PC-9 (cell line): ENCODE measurements around the gene KRTAP1-1. TPM values are rescaled to one million over a fixed set of nuclear protein-coding genes. Genes with fewer than 3 reads are reported as not detected.

ENCODE experiments used
- BruUV-seq: library from RNA; stranded (reverse); fragments of 400-500 nt; replicated peaks from 2 replicates; lab custom pipeline; 2021; lab: Mats Ljungman, UMichigan
- CTCF ChIA-PET: fragments of 300-600 bp; sonication (Branson Sonifier 250); formaldehyde crosslinking; loops from one replicate; lab custom pipeline; 2022; ENCODE audit warnings: antibody characterized with exemption; lab: Charles Lee
- POLR2A ChIA-PET: fragments of 300-600 bp; sonication (Branson Sonifier 250); formaldehyde crosslinking; loops from one replicate; lab custom pipeline; 2022; ENCODE audit warnings: antibody characterized with exemption; ENCODE audit not compliant: unreplicated experiment; lab: Charles Lee
- DNase-seq, 2 experiments: peaks; one replicate each; pipeline versions ENCODE4 v3.0.0 to v3.0.0-alpha.2; 2015 to 2022; ENCODE audit warnings: mixed read lengths in 1 of 2
- H2AFZ ChIP-seq: fragments of 200-600 bp; sonication (generic); 2 replicates; pipeline ENCODE4 v1.8.1; 2017; ENCODE audit warnings: antibody characterized with exemption
- H3F3A ChIP-seq: fragments of 200-600 bp; sonication (generic); 2 replicates; pipeline ENCODE4 v1.8.1; 2017; ENCODE audit warnings: antibody characterized with exemption, mild to moderate bottlenecking, low read depth; ENCODE audit not compliant: insufficient read depth
- H3K27ac ChIP-seq: fragments of 200-600 bp; sonication (generic); 2 replicates; pipeline ENCODE4 v1.6.1; 2016; ENCODE audit warnings: mixed run types
- H3K27me3 ChIP-seq: fragments of 200-600 bp; sonication (generic); 2 replicates; pipeline ENCODE4 v1.6.1; 2016; ENCODE audit warnings: low read depth, mixed run types; ENCODE audit not compliant: insufficient read depth
- H3K36me3 ChIP-seq: fragments of 200-600 bp; sonication (generic); 2 replicates; pipeline ENCODE4 v1.6.1; 2016; ENCODE audit warnings: low read depth, mixed run types
- H3K4me1 ChIP-seq: fragments of 200-600 bp; sonication (generic); replicated peaks from 2 replicates; pipeline ENCODE4 v1.6.1; 2016; ENCODE audit warnings: mixed run types; ENCODE audit not compliant: insufficient read depth
- H3K4me2 ChIP-seq: fragments of 200-600 bp; sonication (generic); 2 replicates; pipeline ENCODE4 v1.6.1; 2017; ENCODE audit warnings: mixed run types
- H3K4me3 ChIP-seq: fragments of 200-600 bp; sonication (generic); 2 replicates; pipeline ENCODE4 v1.6.1; 2016; ENCODE audit warnings: mixed run types
- H3K79me2 ChIP-seq: fragments of 200-600 bp; sonication (generic); 2 replicates; pipeline ENCODE4 v1.6.1; 2017; ENCODE audit warnings: low read depth, mixed run types
- H3K9me2 ChIP-seq: fragments of 200-600 bp; sonication (generic); 2 replicates; pipeline ENCODE4 v1.8.1; 2017; ENCODE audit warnings: mild to moderate bottlenecking; ENCODE audit not compliant: insufficient read depth
- H3K9me3 ChIP-seq: fragments of 200-600 bp; sonication (generic); 2 replicates; pipeline ENCODE4 v1.8.1; 2016; ENCODE audit warnings: low read depth; ENCODE audit not compliant: insufficient read depth
- H4K20me1 ChIP-seq: fragments of 200-600 bp; sonication (generic); 2 replicates; pipeline ENCODE4 v1.8.1; 2017; ENCODE audit not compliant: insufficient read depth
- CTCF ChIP-seq: fragments of 200-600 bp; sonication (generic); conservative IDR thresholded peaks from 2 replicates; pipeline ENCODE4 v1.6.1; 2017; ENCODE audit warnings: mixed run types, antibody characterized with exemption, mild to moderate bottlenecking, moderate library complexity
- EZH2 ChIP-seq: fragments of 200-600 bp; sonication (generic); IDR thresholded peaks from 2 replicates; pipeline ENCODE4 v1.8.0; 2017; ENCODE audit warnings: antibody characterized with exemption, low read depth
- intact Hi-C: fragments of 100-400 bp; cut with micrococcal nuclease; formaldehyde crosslinking; loops from one replicate; pipeline ENCODE4 v1.10.0; 2022; ENCODE audit not compliant: unreplicated experiment
- total RNA-seq: library from RNA; stranded (reverse); gene quantifications from 2 replicates; pipeline ENCODE4 v1.2.3, GENCODE V29; 2021

The KRTAP1-1 gene
- total RNA-seq, 1 experiment from 2014 or later, result not detected

GRCh38 chr17:41009301-41009760 lies 31.9 kb downstream of the KRTAP1-1 start:
- no peaks in the 10 kb centered on the region for H3K9me2 ChIP-seq
- H3K9me3 ChIP-seq, result no peaks in the 10 kb centered on the region; the same call in 1 of the 2 replicates
- H3K4me2 ChIP-seq, result peak overlapping the region; percentile 34
- no peaks in the 10 kb centered on the region for H3K27me3 ChIP-seq
- TF ChIP-seq CTCF (no peak), EZH2 (no peak)
- ChIA-PET CTCF (no interaction called here), POLR2A (interaction anchor here (0.6 to 1.0 kb wide), 3 partner anchors 47 to 485 kb away, joined by 3 to 10 read pairs (median 8); no protein-coding TSS in a partner anchor)
- H3K4me3 ChIP-seq, result no peak overlapping the region
- H4K20me1 ChIP-seq, result no peaks in the 10 kb centered on the region
- H3K4me1 ChIP-seq, result peaks cover 57% of the 10 kb centered on the region
- no peaks in the 10 kb centered on the region for H3K79me2 ChIP-seq
- H3K27ac ChIP-seq, result peak overlapping the region; percentile 59
- no TSS peak for BruUV-seq
- H2AFZ ChIP-seq, result no peak overlapping the region
- DNase-seq, result peak; percentile 12 to 96
- peaks cover 44% of the 10 kb centered on the region for H3F3A ChIP-seq
- intact Hi-C loops, result no loop called here
- H3K36me3 ChIP-seq, result no peaks in the 10 kb centered on the region

GRCh38 chr17:41008811-41009210 lies 32.4 kb downstream of the KRTAP1-1 start, which contains the start of gene KRTAP3-1:
TSS of gene KRTAP3-1 (minus strand) at chr17:41009128. CDS start at chr17:41009074, 54 bp downstream.
- H3K27ac ChIP-seq, result peak within 1 kb of the TSS; percentile 59
- no peaks in the 10 kb centered on the region for H3K9me2 ChIP-seq
- no peak for DNase-seq
- peaks cover 39% of the 10 kb centered on the region for H3F3A ChIP-seq
- no peaks in the 10 kb centered on the region for H3K36me3 ChIP-seq
- TF ChIP-seq CTCF (no peak), EZH2 (no peak)
- peak within 1 kb of the TSS; percentile 34 for H3K4me2 ChIP-seq
- no peak within 1 kb of the TSS for H2AFZ ChIP-seq
- BruUV-seq, result no TSS peak
- intact Hi-C loops, result no loop called here
- ChIA-PET POLR2A (interaction anchor here (1.0 kb wide), 1 partner anchor 486 kb away, joined by 8 read pairs; no protein-coding TSS in a partner anchor), CTCF (no interaction called here)
- H3K4me1 ChIP-seq, result peaks cover 51% of the 10 kb centered on the region
- no peaks in the 10 kb centered on the region; the same call in 1 of the 2 replicates for H3K9me3 ChIP-seq
- no peak within 1 kb of the TSS for H3K4me3 ChIP-seq
- H4K20me1 ChIP-seq, result no peaks in the 10 kb centered on the region
- H3K27me3 ChIP-seq, result no peaks in the 10 kb centered on the region
- H3K79me2 ChIP-seq, result no peaks in the 10 kb centered on the region

- no TSS peak for BruUV-seq
- POLR2A ChIA-PET, result no interaction called here
- Histone ChIP-seq H3K9me2 (no peaks in the 10 kb centered on the region), H3K36me3 (no peaks in the 10 kb centered on the region), H4K20me1 (no peaks in the 10 kb centered on the region), H2AFZ (no peak overlapping the region), H3K4me2 (no peak overlapping the region), H3K4me3 (no peak overlapping the region), H3K9me3 (peaks cover 4% of the 10 kb centered on the region; the same call in 1 of the 2 replicates), H3K27ac (no peak overlapping the region), H3K79me2 (no peaks in the 10 kb centered on the region), H3K4me1 (peaks cover 28% of the 10 kb centered on the region), H3K27me3 (no peaks in the 10 kb centered on the region), H3F3A (peaks cover 12% of the 10 kb centered on the region)
- intact Hi-C loops, result no loop called here
- CTCF ChIA-PET, result no interaction called here
- TF ChIP-seq CTCF (no peak), EZH2 (no peak)
- DNase-seq, result no peak
Measured at GRCh38 chr17:41004397-41004796, 36.9 kb downstream of the KRTAP1-1 start.
